Camera-type eye (tissue), 1 donor: ENCODE measurements around the gene CYP4A22. TPM values are rescaled to one million over a fixed set of nuclear protein-coding genes. Genes with fewer than 3 reads are reported as not detected.

ENCODE experiments used
- total RNA-seq: library from RNA; depleted of rRNA; stranded (reverse); fragments of >200 nt; gene quantifications from one replicate; pipeline ENCODE4 v1.2.3, GENCODE V29; 2014

The CYP4A22 gene
- not detected for total RNA-seq

GRCh38 chr1:47137198-47137597 is at the start of gene CYP4A22:
TSS of gene CYP4A22 (plus strand) at chr1:47137441. CDS start at chr1:47137486, 45 bp downstream.

GRCh38 chr1:47189844-47190508 is 52.7 kb downstream of the CYP4A22 start, which contains the start of gene PDZK1IP1:
TSS of gene PDZK1IP1 (minus strand) at chr1:47190036. CDS start at chr1:47189932, 104 bp downstream.

Other genes with a start within 250 kb of the CYP4A22 start
- not detected for gene CYP4A11, start 196.0 kb upstream of the CYP4A22 start, total RNA-seq
- 6.3 TPM for gene CYP4X1, start 113.8 kb upstream of the CYP4A22 start, total RNA-seq
- gene CYP4Z1, start 70.2 kb upstream of the CYP4A22 start, total RNA-seq = 0.33 TPM
- gene PDZK1IP1, start 52.6 kb downstream of the CYP4A22 start, total RNA-seq = 1.0 TPM
- 4.2 TPM for gene TAL1, start 94.8 kb downstream of the CYP4A22 start, total RNA-seq
- 7.1 TPM for gene STIL, start 176.7 kb downstream of the CYP4A22 start, total RNA-seq
- 109 TPM for gene CMPK1, start 196.3 kb downstream of the CYP4A22 start, total RNA-seq